Glutamatergic neuron (in vitro differentiated cells): ENCODE data around the gene SIRT7. TPM values are rescaled to one million over a fixed set of nuclear protein-coding genes. Genes with fewer than 3 reads are reported as not detected.
A peak's percentile ranks its signal among the peaks of the same experiment; 100 is the strongest.

Experiments
- DNase-seq: peaks from one replicate; pipeline ENCODE4 v3.0.0; 2022
- H3K27ac Mint-ChIP-seq: one replicate; pipeline ENCODE4 v1.8.0; 2020; ENCODE audit warnings: mild to moderate bottlenecking, mixed read lengths, inconsistent platforms; ENCODE audit not compliant: unreplicated experiment
- H3K27me3 Mint-ChIP-seq: one replicate; pipeline ENCODE4 v1.8.0; 2020; ENCODE audit warnings: mild to moderate bottlenecking, moderate library complexity, mixed read lengths, inconsistent platforms; ENCODE audit not compliant: unreplicated experiment
- H3K36me3 Mint-ChIP-seq: one replicate; pipeline ENCODE4 v1.8.0; 2020; ENCODE audit warnings: mild to moderate bottlenecking, mixed read lengths, inconsistent platforms; ENCODE audit not compliant: unreplicated experiment
- H3K4me1 Mint-ChIP-seq: one replicate; pipeline ENCODE4 v1.8.0; 2020; ENCODE audit warnings: mild to moderate bottlenecking, low read depth, mixed read lengths, inconsistent platforms; ENCODE audit not compliant: unreplicated experiment
- H3K4me3 Mint-ChIP-seq: one replicate; pipeline ENCODE4 v1.8.0; 2020; ENCODE audit warnings: mild to moderate bottlenecking, mixed read lengths, inconsistent platforms; ENCODE audit not compliant: unreplicated experiment
- H3K9me3 Mint-ChIP-seq: one replicate; pipeline ENCODE4 v1.8.0; 2020; ENCODE audit warnings: mild to moderate bottlenecking, moderate library complexity, mixed read lengths, inconsistent platforms; ENCODE audit not compliant: unreplicated experiment
- total RNA-seq: library from RNA; stranded (reverse); fragmentation: NEBNext Ultra II Directional; extraction: Animal tissue kit (Norgen Biotek cat#: 25700); gene quantifications from one replicate; pipeline ENCODE4 v1.2.1, GENCODE V29; 2021; ENCODE audit not compliant: unreplicated experiment
- TF ChIP-seq, protein P1 (sequence below): fragments of 200-600 bp; sonication (generic); IDR thresholded peaks from one replicate; pipeline ENCODE4 v1.5.0; 2021; ENCODE audit not compliant: partially characterized antibody, unreplicated experiment

SIRT7 gene
- total RNA-seq, 1 donor from 2014 or later: 38.7 TPM

DNA sequence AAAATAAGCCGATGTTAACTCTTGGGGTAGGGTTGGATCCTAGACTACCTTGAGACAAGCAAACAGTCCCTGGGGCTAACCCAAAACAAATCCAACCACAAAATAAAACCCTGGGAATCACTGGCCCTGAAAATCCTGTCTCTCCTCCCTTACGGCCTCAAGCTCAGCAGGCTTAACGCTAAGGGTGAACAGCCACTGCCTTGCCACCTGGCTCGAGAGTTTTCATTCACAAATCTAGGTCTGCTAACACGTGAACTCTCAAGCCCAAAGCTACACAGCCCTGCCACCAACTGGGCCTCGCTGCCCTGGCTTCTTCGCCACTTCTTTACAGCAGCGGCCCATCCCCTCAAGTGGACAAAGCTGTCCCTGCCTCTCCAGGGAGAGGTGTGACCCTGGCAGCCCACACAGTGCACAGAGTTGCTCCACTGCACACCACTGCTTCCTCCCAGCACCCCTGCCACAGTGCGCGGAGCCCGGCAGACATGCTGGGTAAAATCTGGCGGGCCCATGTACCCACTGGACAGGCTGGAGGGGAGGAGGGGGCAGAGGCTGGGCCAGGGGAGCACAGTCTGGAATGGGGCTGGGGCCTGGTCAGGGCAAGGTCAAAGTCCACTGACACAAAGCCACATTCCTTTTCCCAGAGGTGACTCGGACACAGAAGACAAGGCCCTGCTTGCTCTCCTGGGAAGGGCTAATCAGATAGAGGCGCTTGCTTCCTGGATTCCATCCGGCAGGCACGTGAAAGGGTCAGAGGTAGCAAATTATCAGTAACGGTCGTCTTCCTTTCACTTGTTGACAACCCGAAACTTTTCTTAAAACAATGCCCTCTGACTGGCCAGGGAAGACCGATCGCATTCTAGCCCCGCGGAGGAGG, 7.8 kb downstream of the SIRT7 start:
- peaks cover 5% of the 10 kb centered on the region for H3K9me3 Mint-ChIP-seq
- no peak for DNase-seq
- H3K27ac Mint-ChIP-seq: no peak overlapping the region
- no peaks in the 10 kb centered on the region for H3K27me3 Mint-ChIP-seq
- H3K4me3 Mint-ChIP-seq: peak overlapping the region; percentile 93
- peaks cover 1% of the 10 kb centered on the region for H3K4me1 Mint-ChIP-seq
- TF ChIP-seq, protein P1, sequence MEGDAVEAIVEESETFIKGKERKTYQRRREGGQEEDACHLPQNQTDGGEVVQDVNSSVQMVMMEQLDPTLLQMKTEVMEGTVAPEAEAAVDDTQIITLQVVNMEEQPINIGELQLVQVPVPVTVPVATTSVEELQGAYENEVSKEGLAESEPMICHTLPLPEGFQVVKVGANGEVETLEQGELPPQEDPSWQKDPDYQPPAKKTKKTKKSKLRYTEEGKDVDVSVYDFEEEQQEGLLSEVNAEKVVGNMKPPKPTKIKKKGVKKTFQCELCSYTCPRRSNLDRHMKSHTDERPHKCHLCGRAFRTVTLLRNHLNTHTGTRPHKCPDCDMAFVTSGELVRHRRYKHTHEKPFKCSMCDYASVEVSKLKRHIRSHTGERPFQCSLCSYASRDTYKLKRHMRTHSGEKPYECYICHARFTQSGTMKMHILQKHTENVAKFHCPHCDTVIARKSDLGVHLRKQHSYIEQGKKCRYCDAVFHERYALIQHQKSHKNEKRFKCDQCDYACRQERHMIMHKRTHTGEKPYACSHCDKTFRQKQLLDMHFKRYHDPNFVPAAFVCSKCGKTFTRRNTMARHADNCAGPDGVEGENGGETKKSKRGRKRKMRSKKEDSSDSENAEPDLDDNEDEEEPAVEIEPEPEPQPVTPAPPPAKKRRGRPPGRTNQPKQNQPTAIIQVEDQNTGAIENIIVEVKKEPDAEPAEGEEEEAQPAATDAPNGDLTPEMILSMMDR: no peak
- H3K36me3 Mint-ChIP-seq: no peaks in the 10 kb centered on the region

DNA sequence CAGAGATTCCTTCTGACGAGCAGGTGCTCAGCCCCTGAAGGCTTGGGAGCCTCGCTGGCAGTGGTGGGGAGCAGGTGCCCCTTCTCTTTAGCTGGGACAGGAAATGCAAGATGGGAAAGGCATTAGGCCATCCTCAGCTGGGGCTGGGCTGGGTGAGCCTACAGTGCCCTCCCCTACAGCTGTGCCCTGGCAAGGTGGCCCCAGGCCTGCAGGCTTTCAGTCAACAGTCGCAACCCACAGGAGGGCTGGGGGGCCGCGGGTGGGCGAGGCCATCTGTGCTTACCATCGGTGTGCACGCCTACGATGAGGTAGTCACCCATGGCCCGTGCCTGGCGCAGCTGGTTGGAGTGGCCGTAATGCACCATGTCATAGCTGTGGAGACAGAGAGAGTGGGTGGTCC, 8.7 kb downstream of the SIRT7 start:
- TF ChIP-seq, protein P1: no peak
- peaks cover 1% of the 10 kb centered on the region for H3K4me1 Mint-ChIP-seq

DNA sequence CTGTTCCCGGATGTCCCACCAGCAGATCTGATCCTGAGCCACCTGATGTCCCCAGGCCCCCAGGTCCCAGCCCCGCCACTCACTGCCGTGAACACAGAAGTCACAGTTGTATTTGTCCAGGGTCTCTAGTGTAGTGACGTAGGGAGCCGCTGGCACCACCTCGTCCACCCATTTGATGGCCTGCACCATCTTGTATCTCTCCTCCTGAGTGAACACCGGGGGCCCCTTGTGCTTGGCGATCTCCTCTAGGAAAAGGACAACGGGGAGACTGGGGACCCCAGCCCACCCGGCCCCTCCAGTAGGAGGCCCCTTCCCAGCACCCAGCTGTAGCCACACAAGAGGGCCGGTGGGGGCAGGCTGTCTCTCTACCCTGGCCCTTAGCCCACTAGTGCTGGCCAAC, 9.2 kb downstream of the SIRT7 start:
- peaks cover 6% of the 10 kb centered on the region for H3K9me3 Mint-ChIP-seq
- H3K4me1 Mint-ChIP-seq: peaks cover 1% of the 10 kb centered on the region

More for the DNA sequence above, 8.7 kb downstream of the SIRT7 start:
- peaks cover 5% of the 10 kb centered on the region for H3K9me3 Mint-ChIP-seq
- DNase-seq: no peak
- no peaks in the 10 kb centered on the region for H3K36me3 Mint-ChIP-seq
- no peaks in the 10 kb centered on the region for H3K27me3 Mint-ChIP-seq
- no peak overlapping the region for H3K4me3 Mint-ChIP-seq
- H3K27ac Mint-ChIP-seq: no peak overlapping the region

DNA sequence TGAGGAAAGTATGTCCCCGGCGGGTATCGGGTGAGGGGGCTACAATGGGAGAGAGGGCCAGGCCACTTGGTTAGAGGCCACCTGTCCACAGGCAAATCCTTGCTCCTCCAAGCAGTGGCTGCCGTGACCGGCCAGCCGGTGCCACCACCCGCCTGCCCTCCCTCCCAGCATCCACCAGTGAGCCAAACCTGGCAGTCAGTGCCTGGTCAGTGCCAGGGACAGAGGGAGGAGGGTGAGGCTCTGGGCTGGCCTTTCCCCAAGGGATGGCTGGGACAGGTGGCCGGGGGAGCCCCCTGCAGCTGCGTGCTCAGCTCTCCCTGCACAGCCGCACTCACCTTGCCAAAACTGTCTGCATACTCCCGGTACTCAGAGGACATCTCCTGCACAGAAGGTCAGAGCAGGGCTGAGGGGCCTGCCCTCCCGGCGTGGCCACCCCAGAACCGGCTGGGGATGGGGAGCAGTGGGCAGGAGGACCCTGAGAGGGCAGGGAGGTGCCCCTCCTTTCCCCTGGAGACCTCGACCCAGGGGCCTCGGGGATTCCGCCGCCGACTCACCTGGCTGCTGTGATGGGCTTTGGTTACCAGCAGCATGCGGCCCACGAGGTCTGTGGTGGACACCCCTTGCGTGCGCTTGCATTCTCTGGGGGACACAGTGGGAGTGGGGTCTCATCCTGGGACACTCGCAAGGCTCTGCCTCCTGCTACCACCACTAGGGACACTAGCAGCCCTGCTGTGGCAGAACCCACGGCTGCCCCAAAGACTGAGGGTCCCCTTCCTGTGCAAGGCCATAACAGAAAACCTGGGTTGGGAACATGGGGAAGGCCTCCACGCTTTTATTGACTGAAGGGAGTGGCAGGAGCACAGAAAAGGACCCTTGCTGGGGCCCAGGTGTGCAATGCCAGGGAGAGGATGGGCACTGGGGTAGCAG, 10.5 kb downstream of the SIRT7 start:
- Mint-ChIP-seq H3K4me3 (no peak overlapping the region), H3K27me3 (no peaks in the 10 kb centered on the region), H3K4me1 (no peaks in the 10 kb centered on the region), H3K9me3 (peaks cover 4% of the 10 kb centered on the region), H3K36me3 (no peaks in the 10 kb centered on the region), H3K27ac (no peak overlapping the region)
- TF ChIP-seq, protein P1: no peak
- no peak for DNase-seq

More for the DNA sequence above, 9.2 kb downstream of the SIRT7 start:
- DNase-seq: no peak
- TF ChIP-seq, protein P1: no peak
- H3K27me3 Mint-ChIP-seq: no peaks in the 10 kb centered on the region
- no peak overlapping the region for H3K27ac Mint-ChIP-seq
- no peak overlapping the region for H3K4me3 Mint-ChIP-seq
- H3K36me3 Mint-ChIP-seq: no peaks in the 10 kb centered on the region
